Endothelial cell of umbilical vein (primary cell): ENCODE data around the gene PTOV1.

Experiments used
- MAX ChIP-seq: IDR thresholded peaks from 2 replicates; pipeline ENCODE4 v1.6.1; 2011; ENCODE audit not compliant: insufficient read depth, insufficient read length
- POLR2AphosphoS5 ChIP-seq: IDR thresholded peaks from 2 replicates; pipeline ENCODE4 v1.6.1; 2012; ENCODE audit warnings: low read depth, mild to moderate bottlenecking, control low read depth, low read length, moderate library complexity; ENCODE audit not compliant: insufficient read depth
- TF ChIP-seq, protein P1 (sequence below), 2 donors: IDR thresholded peaks; 1 replicate in 1 of 2; 2 replicates in 1 of 2; pipeline ENCODE4 v1.5.1; 2011; ENCODE audit warnings: low read length in 2 of 2, mild to moderate bottlenecking in 2 of 2, moderate library complexity in 2 of 2, control low read depth in 1 of 2, inconsistent platforms in 1 of 2, low read depth in 1 of 2; ENCODE audit not compliant: insufficient read depth in 1 of 2; ENCODE audit errors: extremely low read depth in 1 of 2

- TF ChIP-seq, protein P1, sequence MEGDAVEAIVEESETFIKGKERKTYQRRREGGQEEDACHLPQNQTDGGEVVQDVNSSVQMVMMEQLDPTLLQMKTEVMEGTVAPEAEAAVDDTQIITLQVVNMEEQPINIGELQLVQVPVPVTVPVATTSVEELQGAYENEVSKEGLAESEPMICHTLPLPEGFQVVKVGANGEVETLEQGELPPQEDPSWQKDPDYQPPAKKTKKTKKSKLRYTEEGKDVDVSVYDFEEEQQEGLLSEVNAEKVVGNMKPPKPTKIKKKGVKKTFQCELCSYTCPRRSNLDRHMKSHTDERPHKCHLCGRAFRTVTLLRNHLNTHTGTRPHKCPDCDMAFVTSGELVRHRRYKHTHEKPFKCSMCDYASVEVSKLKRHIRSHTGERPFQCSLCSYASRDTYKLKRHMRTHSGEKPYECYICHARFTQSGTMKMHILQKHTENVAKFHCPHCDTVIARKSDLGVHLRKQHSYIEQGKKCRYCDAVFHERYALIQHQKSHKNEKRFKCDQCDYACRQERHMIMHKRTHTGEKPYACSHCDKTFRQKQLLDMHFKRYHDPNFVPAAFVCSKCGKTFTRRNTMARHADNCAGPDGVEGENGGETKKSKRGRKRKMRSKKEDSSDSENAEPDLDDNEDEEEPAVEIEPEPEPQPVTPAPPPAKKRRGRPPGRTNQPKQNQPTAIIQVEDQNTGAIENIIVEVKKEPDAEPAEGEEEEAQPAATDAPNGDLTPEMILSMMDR (IDR thresholded peaks at IDR 0.05; ENCODE audit: extremely low read depth in 1 of 2, insufficient read depth in 1 of 2, low read depth in 1 of 2, low read length in 2 of 2) = no peak
- no peak for TF ChIP-seq POLR2AphosphoS5
- TF ChIP-seq MAX = no peak
Observed at GRCh38 chr19:49853852-49854377, 3.0 kb downstream of the PTOV1 start.
